Lower lobe of right lung (tissue), 2 donors: ENCODE data around the gene SEC22A. TPM values are rescaled to one million over a fixed set of nuclear protein-coding genes. Genes with fewer than 3 reads are reported as not detected.
A peak's percentile ranks its signal among the peaks of the same experiment; 100 is the strongest.

Experiments used
- ATAC-seq, 2 donors: fragments of 200-7000 bp; cut with Tn5 transposase; one replicate each; pipeline ENCODE4 v1.9.1; 2020 to 2022; ENCODE audit warnings: mild to moderate bottlenecking in 2 of 2, moderate library complexity in 2 of 2
- DNase-seq: peaks from one replicate; pipeline ENCODE4 v3.0.0-alpha.2; 2020
- H3K27ac ChIP-seq: fragments of 200-600 bp; one replicate; pipeline ENCODE4 v1.8.0; 2022
- H3K27me3 ChIP-seq: fragments of 200-600 bp; one replicate; pipeline ENCODE4 v1.8.0; 2022; ENCODE audit warnings: low read depth
- H3K36me3 ChIP-seq: fragments of 200-600 bp; one replicate; pipeline ENCODE4 v1.8.0; 2022; ENCODE audit warnings: mild to moderate bottlenecking
- H3K4me1 ChIP-seq: fragments of 200-600 bp; one replicate; pipeline ENCODE4 v1.8.0; 2022
- H3K4me3 ChIP-seq: fragments of 200-600 bp; one replicate; pipeline ENCODE4 v1.8.0; 2022; ENCODE audit warnings: mild to moderate bottlenecking
- H3K9me3 ChIP-seq: fragments of 200-600 bp; one replicate; pipeline ENCODE4 v1.8.0; 2022
- intact Hi-C: fragments of 100-400 bp; cut with DNase I; formaldehyde crosslinking; loops from one replicate; pipeline ENCODE4 v1.11.0; 2022
- long read RNA-seq: library from polyadenylated mRNA; unstranded; transcript quantifications from one replicate; pipeline ENCODE4 v2.0.0, GENCODE V29; 2021
- total RNA-seq: library from RNA; stranded (reverse); fragmentation: NEBNext Ultra II Directional; extraction: Animal tissue kit (Norgen Biotek cat#: 25700); gene quantifications from one replicate; pipeline ENCODE4 v1.2.1, GENCODE V29; 2021
- TF ChIP-seq, protein P1 (sequence below): fragments of 200-600 bp; IDR thresholded peaks from one replicate; pipeline ENCODE4 v1.8.0; 2022; ENCODE audit warnings: antibody characterized with exemption, mild to moderate bottlenecking
- donor health status: DM: no; HTN: yes; CAD: no; lungs with severe emphysema.

SEC22A gene
- 15.5 TPM for total RNA-seq
- long read RNA-seq, transcript SEC22A-210 (7 exons, 972 nt): major isoform, 18 of 24 reads
- long read RNA-seq, partial matches to known transcripts: 1 of 24 reads
- long read RNA-seq, other reads (novel, unspliced or antisense): 5 of 24 reads

DNA sequence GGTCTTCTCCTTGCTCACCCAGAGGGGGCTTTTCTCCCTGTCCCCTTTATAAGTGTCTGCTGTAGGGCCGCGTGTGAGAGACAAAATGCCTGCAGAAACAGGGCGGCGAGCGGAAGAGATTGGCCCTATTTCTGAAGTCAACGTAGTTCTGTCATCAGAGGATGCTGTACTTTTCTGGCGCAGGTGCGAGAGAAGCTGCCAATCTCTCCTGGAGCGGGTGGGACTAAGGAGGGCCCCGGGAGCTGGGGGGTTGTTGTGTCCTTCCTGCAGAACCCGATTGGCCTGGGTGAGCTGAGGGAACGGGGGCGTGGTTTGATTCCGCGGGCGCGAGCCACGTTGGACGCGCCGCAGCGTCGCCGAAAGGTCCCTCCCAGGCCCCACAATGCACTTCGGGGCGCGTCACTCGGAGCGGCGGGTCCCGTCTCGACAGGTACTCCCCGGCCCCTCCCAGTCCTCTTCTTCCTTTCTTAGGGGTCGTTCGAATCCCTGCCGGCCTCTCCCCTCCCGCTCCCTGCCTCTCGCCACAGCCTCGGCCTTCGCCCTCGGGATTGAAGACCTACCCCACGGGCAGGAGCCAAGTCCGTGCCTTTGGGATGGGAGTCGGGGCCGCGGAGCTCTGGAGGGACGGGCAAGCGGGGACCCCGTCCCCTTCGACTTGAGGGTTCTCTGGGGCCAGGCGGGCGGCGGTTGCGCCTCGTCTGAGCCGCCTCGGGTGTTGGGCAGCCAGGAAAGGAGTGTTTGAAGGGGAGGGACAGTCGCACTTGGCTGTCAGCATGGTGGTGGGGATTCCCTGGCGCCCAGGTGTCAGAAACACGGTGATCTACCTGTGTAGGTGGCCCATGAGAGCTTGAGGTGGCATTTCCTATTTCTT, at the start of gene SEC22A:
TSS of gene SEC22A (plus strand) at position 387 of the 871 bp plus-strand sequence. CDS start 7,275 bp downstream, outside the sequence.
- Histone ChIP-seq H3K4me1 (peaks cover 17% of the 10 kb centered on the region), H3K4me3 (peak within 1 kb of the TSS; percentile 94), H3K27ac (peak within 1 kb of the TSS; percentile 91), H3K9me3 (no peaks in the 10 kb centered on the region), H3K36me3 (no peaks in the 10 kb centered on the region), H3K27me3 (no peaks in the 10 kb centered on the region)
- peak; percentile 95 for DNase-seq
- TF ChIP-seq, protein P1, sequence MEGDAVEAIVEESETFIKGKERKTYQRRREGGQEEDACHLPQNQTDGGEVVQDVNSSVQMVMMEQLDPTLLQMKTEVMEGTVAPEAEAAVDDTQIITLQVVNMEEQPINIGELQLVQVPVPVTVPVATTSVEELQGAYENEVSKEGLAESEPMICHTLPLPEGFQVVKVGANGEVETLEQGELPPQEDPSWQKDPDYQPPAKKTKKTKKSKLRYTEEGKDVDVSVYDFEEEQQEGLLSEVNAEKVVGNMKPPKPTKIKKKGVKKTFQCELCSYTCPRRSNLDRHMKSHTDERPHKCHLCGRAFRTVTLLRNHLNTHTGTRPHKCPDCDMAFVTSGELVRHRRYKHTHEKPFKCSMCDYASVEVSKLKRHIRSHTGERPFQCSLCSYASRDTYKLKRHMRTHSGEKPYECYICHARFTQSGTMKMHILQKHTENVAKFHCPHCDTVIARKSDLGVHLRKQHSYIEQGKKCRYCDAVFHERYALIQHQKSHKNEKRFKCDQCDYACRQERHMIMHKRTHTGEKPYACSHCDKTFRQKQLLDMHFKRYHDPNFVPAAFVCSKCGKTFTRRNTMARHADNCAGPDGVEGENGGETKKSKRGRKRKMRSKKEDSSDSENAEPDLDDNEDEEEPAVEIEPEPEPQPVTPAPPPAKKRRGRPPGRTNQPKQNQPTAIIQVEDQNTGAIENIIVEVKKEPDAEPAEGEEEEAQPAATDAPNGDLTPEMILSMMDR: no peak
- intact Hi-C loops: no loop called here
- ATAC-seq: peak; percentile 99 to 100

- no peak for ATAC-seq
- Histone ChIP-seq H3K36me3 (peaks cover 66% of the 10 kb centered on the region), H3K27ac (no peak overlapping the region), H3K27me3 (no peaks in the 10 kb centered on the region), H3K9me3 (no peaks in the 10 kb centered on the region), H3K4me3 (no peak overlapping the region), H3K4me1 (peaks cover 26% of the 10 kb centered on the region)
- no peak for DNase-seq
- TF ChIP-seq, protein P1: no peak
- intact Hi-C loops: no loop called here
These were observed 49.1 kb upstream of the SEC22A start for GRCh38 chr3:123152687-123153086.

GRCh38 chr3:123153125-123154019, 48.4 kb upstream of the SEC22A start:
- intact Hi-C loops: no loop called here
- no peaks in the 10 kb centered on the region for H3K27me3 ChIP-seq
- no peak overlapping the region for H3K4me3 ChIP-seq
- H3K27ac ChIP-seq: no peak overlapping the region
- TF ChIP-seq, protein P1: no peak
- peaks cover 27% of the 10 kb centered on the region for H3K4me1 ChIP-seq
- H3K36me3 ChIP-seq: peaks cover 65% of the 10 kb centered on the region
- no peak for ATAC-seq
- H3K9me3 ChIP-seq: no peaks in the 10 kb centered on the region
- DNase-seq: no peak

DNA sequence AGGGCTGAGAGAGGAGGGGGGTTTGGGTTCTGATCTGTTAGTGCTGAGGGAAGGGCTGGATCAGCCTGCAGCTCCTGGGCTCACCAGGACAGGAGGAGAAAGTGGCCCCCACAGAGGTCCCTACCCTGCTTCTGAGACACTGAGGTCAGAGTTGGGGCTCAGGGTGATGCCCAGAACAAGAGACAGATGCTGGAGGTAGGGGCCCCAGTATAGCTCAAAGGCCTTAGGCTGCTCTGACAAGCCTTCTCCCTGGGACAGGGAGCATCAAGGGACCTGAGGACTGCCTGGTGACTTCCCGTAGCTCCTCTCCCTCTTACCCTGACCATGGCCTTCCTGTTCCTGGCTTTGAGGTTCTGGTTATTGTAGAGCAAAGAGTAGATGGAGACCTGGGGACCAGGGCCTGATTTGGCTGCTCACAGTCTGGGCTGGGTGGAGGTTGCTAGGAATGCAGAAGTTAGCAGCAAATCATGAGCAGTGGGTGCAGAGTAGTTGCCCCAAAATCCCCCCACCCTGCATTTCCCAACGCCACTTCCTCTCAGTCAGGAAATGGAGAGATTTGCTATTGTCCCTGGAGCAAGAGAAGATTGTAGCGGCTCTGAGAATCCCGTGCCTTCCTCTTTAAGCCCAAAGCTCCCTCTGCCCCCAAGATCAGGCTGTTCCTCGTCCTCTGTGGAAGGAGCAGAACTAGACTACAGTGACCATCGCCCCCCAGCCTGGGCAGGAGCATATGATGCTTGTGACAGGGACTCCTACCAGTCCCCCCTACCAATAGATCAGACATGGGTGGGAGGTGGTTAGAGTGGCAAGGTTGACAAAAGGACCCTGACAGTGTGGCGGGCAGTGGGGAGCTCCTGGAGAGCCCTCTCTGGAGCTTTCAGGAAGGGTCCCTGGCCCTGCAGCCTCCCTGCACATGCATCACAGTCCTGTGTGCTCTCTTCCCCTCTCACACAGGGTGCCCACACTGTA, 47.4 kb upstream of the SEC22A start:
- H3K27me3 ChIP-seq: no peaks in the 10 kb centered on the region
- no peak overlapping the region for H3K27ac ChIP-seq
- no peak overlapping the region for H3K4me3 ChIP-seq
- peaks cover 64% of the 10 kb centered on the region for H3K36me3 ChIP-seq
- intact Hi-C loops: no loop called here
- H3K4me1 ChIP-seq: peaks cover 28% of the 10 kb centered on the region
- TF ChIP-seq, protein P1: no peak
- DNase-seq (no peak), ATAC-seq (peak in 1 of 2 donors; percentile 6)
- no peaks in the 10 kb centered on the region for H3K9me3 ChIP-seq
